GM21423 (cell line): ENCODE data around the gene LCN6.

ENCODE experiments used
- ATAC-seq: cut with Tn5 transposase; IDR thresholded peaks from one replicate; pipeline ENCODE4 v1.9.1; 2021; ENCODE audit warnings: mild to moderate bottlenecking, moderate library complexity; ENCODE audit not compliant: unreplicated experiment

LCN6 gene

DNA sequence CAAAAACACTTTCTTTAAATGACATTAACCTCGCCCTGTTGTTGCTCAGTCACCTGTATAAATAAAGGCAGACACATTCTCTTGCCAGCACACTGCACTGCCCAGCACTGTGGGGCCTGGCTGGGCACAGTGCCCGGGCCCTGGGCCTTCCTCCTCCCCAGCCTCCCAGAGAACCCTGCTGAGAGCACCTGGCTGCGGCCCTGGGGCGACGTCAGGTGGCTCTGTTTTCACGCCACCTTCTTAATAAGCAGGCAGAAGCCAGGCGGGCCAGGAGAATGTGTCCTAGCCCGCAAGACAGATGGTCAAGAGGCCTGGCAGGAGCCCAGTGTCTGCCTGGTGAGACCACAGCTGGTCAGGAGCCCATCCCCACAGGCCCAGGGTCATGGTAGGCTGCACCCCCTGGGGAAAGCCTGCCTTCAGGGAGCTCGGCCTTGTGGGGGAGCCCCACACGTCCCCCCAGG is 52.9 kb downstream of the LCN6 start:
- no peak for ATAC-seq

DNA sequence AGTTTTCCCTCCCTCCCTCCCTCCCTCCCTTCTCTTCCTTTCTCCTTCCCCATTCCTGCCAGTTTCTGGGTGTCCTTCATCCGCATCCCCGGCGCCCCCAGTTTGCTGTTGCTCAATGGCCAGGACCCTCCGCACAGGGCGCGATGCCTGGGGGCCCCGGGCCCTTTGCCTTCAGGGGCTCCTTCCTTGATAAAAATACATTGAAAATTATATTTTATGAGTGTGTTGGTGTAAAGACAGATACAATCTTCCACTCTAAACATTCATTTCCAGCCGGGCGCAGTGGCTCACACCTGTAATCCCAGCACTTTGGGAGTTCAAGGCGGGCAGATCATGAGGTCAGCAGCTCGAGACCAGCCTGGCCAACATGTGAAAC is 53.5 kb downstream of the LCN6 start:
- ATAC-seq: no peak

DNA sequence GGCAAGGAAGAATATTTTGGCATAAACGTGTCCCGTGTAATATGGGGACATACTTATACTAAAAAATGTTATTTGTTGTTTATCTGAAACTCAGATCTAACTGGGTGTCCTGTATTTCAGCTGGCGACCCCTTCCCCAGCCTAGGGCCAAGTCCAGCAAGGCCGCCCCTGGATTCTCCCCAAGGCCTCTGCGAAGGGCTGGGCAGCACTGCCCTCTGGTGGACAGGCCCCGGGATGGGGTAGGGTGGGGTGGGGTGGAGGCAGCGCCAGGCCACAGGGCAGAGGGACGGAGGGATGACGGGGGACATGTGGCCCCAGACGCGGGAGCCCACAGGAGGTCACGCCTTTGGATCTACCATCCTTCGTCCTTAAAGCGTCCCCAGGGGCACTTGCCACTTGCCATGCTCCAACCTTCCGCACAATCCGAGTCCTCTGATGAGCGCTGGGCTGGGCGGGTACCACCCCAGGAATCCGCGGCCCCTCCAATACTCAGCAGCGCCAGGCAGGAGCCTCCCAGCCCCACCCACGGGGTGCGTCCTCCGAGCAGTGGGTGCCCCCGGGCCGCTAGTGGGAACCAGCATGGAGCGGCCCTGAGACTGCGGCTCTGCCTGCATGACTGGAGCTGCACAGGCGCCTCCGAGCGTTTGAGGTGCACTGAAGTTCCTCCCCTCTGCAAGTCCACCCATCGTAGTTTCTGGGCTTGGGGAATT is 54.0 kb downstream of the LCN6 start:
- ATAC-seq: no peak
